SKM-1 (cell line): ENCODE results near the gene MCTP2.
A peak's percentile ranks its signal among the peaks of the same experiment; 100 is the strongest.

Experiments used
- DNase-seq: peaks from one replicate; lab custom pipeline; 2025; ENCODE audit not compliant: unreplicated experiment; lab: John Stamatoyannopoulos, UW

The MCTP2 gene, protein sequence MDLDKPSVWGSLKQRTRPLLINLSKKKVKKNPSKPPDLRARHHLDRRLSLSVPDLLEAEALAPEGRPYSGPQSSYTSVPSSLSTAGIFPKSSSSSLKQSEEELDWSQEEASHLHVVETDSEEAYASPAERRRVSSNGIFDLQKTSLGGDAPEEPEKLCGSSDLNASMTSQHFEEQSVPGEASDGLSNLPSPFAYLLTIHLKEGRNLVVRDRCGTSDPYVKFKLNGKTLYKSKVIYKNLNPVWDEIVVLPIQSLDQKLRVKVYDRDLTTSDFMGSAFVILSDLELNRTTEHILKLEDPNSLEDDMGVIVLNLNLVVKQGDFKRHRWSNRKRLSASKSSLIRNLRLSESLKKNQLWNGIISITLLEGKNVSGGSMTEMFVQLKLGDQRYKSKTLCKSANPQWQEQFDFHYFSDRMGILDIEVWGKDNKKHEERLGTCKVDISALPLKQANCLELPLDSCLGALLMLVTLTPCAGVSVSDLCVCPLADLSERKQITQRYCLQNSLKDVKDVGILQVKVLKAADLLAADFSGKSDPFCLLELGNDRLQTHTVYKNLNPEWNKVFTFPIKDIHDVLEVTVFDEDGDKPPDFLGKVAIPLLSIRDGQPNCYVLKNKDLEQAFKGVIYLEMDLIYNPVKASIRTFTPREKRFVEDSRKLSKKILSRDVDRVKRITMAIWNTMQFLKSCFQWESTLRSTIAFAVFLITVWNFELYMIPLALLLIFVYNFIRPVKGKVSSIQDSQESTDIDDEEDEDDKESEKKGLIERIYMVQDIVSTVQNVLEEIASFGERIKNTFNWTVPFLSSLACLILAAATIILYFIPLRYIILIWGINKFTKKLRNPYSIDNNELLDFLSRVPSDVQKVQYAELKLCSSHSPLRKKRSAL

DNA sequence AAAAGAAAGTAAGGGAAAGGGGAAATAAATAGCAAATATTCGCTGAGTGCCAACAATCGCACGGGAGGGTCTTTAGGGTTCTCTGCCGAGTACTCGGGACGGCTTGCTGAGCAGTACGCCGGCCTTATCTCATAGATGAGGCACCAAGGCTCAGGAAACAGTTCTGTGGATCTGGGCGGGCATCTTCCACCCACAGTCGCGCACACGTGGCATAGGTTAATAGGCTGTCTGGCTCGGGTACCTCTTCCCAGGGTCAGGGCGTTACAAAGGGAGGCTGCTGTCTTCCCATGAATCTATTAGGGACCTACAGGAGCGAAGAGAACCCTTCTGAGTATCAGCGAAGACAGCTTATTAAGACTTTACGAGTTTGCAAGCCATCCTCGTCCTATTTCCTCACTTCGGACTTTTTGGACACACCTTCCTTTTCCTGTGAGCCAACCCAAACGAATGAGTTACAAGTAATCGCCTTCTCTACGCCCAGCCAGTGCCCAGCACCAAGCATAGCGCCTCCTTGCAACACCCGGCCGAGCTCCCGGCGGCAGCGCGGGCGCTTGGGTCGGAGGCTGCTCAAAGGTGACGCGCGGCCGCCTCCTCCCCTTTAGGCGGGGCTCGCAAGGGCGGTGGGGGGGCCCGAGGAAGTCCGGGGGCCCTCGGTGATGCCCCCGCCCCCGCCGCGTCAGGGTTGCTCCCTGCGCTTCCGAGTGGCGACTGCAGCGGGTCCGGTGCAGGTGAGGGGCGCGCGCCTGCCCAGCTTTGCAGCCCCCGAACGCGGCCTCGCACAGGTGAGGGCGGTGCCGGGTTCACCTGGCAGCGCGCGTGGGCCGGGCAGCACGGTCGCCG, at the start of gene MCTP2:
Gene MCTP2, plus strand, starts transcription at position 679 of the 840 bp plus-strand sequence. CDS start 66,705 bp downstream, outside the sequence.
- DNase-seq, result peak; percentile 83

DNA sequence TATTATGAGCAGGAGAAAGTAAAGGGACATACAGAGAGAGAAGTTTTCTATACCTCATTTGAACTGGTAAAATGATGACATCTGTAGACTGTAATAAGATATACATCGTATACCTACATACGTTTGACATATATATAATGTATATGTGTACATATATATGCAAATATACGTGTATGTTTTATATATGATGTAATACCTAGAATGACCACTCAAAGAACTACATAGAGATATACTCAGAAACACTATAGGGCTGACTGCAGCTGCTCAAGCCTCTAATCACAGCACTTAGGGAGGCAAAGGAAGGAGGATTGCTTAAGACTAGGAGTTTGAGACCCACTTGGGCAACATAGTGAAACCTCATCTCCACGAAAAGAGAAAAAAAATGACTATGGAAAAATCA, 48.5 kb upstream of the MCTP2 start:
- DNase-seq, result no peak

DNA sequence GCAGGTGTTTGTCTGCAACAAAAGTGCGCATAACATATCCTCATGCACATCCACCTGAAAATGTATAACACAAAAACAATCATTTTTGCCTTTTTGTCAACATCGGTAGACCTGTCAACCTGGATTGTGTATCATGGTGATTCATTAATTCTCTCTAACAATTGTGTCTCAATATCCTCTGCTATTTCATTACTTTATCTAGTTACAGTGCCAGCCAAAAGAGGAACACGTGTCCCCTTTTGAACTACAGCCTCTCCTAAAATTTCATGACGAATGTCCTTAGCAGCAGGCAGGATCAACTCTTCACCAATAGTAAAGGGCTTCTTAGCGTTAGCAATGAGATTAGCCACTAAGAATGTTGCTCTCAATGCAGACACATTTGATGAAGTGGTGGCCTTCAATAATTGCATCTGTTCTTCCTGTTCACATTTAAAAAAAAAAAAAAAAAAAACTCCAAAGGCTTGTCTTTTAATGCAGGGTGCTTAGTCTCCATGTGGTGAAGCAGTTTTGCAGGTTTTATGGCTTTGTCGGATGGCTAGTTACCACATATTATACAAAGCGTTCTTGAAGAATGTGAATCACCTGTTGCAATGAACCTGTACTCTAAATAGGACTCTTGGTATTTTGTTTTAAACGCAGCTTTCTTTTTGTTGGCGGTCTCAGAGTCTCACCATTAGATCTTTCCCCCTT, 45.7 kb upstream of the MCTP2 start:
- DNase-seq, result no peak

DNA sequence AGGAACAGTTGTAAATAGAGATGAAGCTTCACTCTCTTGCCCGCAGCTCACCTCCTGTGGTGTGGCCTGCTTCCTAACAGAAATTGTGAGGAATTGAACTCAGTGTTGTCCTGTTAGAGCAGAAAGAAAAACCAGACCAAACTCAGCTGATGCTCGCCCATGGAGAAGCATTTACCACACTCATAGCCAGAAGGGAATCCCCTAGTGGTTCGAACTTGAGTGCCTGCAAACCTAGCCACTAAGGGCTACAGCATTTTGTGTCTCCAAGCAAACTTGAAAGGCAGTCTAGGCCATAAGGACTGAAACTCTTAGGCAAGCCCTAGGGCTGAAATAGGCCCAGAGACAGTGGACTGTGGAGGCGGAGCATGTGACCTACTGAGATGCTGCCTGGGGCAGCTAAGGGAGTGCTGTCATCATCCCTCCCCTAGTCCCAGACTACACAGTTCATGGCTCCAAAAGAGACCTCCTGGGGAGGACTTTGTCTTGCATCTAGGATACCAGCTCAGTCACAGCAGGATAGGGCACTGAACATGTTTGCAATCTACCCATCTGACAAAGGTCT, 44.5 kb upstream of the MCTP2 start:
- DNase-seq, result no peak

DNA sequence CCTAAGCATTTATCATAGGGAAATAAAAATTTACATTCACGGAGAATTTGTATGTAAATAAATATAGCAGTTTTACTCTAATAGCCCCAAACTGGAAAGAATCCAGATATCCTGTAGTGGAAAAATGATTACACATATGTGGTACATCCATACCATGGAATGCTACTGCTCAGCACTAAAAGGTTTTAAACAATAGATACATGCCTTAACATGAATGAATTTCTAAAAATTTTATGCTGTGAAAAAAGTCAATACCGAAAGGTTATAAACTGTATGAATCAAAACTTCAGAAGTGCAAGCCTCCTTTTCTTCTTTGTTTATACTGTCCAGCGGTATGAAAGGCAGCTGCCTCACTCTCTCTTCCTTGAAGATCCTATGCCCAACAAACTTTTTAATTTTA, 37.5 kb upstream of the MCTP2 start:
- no peak for DNase-seq

DNA sequence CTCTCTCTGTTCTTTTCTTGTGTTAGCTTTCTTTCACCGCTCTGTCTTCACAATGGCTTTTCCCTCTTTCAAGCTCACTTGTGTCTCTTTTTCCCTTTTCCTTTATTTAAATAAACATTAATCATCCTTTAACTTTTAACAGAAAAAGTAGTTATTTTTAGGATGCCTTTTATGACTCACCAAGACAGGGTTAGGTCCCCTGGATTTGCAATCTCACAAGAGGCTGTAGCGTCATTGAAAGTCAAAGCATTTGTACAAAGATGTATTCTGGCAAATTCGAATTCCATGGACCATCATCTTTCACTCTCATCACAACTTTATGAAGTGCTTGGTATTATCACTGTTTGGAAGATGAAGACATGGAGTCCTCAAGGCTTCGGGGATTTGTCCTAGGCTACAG, 34.8 kb upstream of the MCTP2 start:
- DNase-seq, result no peak

DNA sequence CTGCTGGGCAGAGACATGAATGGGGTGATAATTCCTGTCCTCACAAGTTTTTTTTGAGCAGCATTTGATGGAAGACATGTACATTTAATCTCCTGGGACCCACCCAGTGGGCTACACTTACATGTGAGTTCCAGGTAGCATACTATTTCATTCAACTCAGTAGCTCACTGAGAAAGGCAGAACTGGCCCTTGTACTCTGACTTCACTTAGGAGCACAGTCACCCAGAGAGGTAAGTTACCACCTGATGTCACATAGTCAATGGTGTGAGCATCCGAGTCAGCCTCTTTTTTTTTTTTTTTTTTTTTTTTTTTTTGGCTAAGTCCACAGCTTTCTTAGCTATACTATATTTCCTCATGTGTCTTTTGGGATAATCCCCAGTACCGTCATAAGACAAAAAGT, 32.7 kb upstream of the MCTP2 start:
- DNase-seq, result no peak

DNA sequence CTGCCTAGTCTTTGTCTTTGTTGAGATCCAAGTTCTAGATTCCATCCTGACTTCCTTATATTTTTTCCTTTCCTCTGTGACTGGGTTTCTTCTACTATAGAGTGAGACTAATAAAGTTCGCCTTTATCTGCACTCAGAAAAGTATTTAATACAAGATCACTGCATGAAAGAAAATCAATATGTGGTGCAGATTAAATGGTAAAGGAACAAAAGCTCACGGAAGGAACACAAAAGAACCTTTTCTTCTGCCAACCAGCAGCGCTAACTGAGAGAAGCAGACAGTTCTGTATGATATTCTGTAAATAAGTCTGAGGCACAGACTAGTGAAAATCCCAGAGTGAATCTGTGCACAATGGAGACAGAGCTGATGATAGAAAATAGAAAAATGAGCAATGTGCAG, 31.6 kb upstream of the MCTP2 start:
- DNase-seq, result no peak

DNA sequence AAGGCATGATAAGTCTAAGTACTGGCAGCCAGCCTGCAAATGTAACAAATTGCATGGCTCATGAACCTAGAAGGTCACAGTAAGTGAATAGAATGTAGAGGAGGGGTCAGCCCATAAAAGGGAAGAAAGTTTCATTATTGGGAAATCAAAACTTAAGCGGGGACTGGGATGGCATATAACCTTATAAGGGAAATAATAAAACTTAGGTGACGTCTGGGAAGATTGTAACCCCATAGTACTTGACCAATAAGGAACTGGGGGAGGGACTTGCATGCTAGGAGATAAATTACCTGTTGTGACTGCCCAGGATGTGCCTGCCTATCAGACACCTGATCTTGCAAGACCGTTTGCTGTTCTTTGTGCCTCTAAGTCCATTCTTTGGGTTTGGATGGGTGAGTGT, 28.1 kb upstream of the MCTP2 start:
- no peak for DNase-seq

DNA sequence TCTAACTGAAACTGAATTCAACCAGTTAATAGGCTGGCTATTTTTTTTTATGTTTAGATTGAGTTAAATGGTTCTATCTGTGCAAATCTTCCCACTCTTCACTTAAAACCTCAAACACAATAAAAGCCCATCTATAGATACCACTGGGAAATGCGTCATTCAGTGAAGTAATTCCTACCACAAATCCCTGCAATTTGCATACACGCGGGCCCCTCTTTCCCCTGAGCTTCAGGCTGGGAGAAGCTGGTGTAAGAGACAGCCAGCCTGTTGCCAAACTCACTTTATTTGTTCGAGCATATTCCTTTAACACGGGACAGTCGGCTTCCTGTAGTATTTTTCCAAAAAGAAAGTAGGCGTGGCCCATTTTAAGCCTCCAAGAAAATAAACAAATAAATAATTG, 26.0 kb upstream of the MCTP2 start:
- no peak for DNase-seq

DNA sequence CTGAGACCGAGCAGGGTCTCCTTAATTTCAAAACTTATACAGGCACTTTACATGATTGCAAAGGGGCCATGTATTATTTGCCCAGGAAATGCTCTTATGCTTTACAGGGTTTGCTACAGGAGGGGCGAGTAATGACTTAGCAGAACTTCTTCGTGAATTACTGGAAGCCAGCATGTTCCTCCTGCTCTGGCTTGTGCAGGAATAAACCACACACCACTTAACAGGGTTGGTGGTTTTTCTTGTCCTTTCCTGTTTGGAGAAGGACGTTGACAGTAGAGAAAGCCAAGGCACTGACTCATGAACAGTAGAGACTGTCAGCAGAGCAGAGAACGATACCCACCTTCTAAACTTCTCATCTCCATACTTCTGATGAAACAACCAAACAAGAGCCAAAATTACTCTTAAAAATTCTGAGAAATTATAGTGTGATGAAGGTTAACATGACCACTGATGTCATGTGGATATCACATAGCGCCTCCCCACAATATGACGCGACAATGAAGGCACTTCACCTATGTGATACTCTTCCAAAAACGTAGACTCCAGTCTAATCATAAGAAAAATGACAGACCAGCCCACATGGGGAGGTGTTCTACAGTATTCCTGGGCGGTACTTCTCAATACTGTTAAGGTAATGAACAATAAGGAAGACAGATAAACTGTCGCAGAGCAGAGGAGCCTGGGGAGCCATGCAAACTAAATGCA, 24.7 kb upstream of the MCTP2 start:
- DNase-seq, result peak; percentile 73

DNA sequence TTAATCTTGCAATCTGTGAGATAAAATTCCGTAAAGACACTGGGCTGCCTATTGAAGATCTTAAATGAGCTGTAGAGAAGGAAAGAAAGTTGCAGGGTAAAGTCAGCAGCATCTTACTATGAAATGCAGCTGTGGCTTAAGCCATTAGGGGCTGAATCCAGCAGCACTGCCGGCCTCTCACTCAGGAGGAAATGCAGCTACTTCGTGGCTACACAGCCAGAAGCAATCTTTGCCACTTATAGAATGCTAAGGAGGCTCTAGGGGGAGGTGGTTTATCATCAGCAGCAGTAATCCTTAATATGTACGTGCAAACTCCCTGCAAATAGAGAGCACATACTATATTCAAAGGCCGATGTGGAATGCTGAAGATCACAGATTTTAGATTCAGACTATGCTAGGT, 19.1 kb upstream of the MCTP2 start:
- no peak for DNase-seq

DNA sequence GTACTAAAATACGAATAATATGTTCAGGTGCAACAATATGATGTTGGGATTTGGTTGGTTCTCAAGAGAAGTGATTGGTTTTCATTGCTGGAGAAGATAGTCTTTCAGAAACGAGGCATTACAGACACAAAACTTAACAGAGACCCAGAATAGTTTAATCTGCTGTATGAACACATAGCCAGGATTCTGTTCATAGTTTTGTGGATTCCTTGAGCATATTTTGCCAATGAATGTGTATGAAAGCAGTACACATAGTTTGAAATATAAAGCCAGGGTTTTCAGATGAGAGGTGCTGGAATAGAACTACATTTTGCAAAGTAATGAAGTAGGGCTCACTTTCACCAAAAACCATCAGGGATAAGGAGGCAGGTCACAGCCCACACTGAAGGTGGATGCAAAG, 5.7 kb upstream of the MCTP2 start:
- no peak for DNase-seq

DNA sequence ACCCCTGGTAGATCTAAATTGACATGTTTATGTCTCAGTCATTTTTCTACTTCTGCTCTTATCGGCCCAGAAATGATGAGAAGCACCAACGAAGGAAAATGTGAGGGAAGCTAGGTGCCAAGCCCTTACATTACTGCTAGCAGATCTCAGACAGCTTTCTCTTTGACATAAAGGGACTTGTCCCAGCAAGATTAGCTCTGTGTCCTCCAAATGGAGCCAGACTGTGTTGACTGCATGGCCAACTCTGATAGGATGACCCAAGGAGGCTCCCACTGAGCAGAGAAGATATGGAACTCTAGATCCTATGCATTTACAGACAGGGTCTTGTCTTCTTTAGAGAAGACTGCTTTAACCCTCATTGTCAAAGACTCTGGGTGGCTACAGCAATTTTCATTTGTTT, 2.8 kb upstream of the MCTP2 start:
- no peak for DNase-seq

DNA sequence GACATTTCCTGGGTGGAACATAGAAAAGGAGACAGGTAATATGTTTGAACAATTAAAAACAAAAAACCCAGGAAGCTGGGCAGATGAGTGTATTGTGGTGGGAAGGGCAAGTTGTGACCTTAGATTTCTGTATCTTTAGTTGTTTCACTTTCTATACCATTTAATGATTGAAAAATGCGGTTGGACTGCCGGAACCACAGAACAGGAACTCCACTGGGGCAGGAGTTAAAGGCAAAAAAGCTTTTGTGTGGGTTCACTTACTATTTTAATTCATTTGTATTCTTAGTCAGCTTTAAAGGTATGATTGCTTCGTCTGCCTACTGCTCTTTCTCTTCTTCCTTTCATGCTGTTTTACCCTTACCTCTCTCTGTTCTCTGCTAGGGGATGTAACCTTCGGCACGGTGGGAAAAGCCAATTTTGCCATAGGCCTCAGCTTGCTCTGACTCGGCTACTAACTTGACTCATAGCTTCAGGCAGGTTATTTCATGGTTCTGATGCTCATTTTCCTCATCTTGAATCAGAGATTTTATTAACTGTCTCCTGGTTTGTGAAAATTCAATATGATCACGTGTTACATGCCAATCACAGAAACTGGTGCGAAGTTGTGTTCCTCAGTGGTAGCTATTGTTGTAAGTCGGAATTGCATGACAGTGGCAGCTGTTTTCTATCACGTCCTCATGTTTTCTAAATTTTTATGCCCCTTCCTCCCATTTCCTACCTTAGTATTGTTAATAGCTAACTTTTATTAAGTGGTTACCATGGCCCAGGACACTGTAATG, 1.6 kb upstream of the MCTP2 start:
- no peak for DNase-seq

DNA sequence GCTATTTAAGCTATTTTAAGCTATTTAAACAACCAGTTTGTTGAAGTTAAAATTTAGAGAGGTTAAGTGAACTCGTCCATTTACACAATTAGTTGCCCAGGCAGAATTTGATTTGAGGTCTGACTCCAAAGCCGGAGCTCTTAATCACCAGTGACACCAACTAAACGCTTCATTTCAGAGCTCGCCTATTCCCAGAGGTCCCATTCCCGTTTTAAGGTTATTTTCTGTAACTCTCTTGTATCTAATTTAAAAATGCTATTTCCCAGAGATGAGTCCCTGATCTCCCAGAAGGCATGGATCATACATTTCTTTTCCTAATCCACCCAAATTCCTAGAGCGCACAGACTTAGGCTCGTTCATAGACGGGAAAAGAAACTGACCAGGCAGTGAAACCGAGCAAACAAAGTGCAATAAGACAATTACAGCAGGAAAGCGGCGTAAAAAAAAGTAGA, 904 bp upstream of the MCTP2 start:
- no peak for DNase-seq

DNA sequence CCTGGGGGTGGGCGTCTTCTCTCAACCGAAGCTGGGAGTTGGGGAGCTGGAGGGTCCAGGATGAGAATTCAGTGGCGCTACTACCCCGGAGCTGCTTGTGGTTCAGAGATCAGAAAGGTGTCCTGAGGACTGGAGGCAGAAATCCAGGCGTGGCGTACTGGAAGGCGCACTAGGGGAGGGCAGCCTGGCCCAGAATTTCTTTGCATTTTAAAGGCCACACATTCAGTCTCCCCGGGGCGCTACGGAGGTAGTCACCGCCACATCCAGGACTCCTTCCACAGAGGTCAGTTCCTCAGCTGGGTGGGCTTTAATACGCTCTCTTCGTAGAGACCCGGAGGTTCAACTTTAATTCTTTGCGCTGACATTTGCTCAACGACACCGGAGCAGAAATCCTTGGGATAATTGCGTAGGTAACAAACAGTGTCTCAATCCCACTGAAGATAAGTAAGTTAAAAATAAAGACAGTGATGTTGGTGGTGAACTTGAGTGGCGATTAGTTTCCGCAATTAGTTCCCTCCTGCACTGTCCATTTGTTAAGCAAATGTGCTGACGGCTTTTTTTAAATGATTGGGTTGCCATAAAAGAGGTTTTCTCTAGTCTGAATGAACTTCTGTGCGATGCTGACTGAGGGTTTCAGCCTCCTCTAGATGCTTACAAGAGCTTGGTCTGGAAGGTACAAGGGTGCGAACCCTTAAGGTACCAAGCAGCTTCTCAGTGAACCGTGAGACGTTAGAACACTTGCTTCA, 535 bp downstream of the MCTP2 start:
- no peak for DNase-seq

DNA sequence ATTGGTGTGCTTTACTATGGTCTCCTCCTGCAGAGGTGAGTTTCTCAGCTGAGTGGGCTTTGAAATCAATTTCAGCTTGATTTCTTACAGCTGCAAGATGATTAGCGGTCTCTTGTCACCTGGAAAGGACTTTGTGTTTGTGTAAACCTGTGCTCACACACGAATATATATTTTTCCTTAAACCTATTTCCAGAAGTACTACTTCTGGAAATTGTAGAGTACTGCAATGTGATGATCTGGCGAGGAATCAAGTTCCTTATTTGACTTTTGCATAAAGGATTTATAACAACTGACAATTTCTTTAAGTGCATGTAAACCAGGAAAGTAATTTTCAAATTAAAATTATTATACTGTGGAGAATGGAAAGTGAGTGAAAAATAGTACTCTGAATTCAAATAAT, 2.1 kb downstream of the MCTP2 start:
- DNase-seq, result no peak
